ELF-1 (cell line): Measurements from ENCODE around the gene YAP1.
A peak's percentile ranks its signal among the peaks of the same experiment; 100 is the strongest.

Experiments used
- DNase-seq: peaks from one replicate; pipeline ENCODE4 v3.0.0-alpha.2; 2016; ENCODE audit warnings: low read depth, low spot score

Gene YAP1

DNA sequence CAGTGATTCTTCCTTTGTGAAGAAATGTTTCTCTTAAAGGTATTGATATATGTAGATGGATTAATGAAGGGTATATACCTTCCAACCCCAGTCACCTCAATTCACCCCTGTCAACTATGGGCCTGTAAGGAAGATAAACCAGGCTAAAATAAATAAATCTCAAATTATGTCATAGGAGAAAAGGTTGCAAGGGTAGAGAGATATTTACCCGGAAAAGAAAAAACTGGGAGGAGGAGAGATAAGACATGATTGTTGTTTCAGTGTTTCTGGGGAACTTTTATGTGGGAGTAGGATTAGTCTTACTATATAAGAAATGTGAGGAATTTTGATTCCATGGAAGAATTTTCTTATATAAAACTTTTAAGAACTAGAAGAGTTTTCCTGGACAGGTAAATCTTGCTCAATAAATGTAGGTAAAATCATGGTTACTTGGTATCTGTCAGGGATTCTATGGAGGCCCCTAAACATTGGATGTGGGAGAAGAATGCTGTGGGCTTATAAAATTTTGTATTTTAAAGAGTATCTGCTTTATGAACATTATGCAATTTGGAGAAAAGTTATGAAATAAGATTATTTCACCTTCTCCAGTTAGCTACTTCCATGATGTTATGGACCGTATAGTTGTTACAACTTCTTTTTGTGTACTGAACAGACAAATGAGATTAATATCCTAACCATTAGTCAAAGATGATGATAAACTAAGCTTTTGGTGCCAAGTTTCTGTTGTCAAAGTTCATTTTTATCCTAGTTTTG lies 6.4 kb downstream of the YAP1 start:
- DNase-seq: no peak

DNA sequence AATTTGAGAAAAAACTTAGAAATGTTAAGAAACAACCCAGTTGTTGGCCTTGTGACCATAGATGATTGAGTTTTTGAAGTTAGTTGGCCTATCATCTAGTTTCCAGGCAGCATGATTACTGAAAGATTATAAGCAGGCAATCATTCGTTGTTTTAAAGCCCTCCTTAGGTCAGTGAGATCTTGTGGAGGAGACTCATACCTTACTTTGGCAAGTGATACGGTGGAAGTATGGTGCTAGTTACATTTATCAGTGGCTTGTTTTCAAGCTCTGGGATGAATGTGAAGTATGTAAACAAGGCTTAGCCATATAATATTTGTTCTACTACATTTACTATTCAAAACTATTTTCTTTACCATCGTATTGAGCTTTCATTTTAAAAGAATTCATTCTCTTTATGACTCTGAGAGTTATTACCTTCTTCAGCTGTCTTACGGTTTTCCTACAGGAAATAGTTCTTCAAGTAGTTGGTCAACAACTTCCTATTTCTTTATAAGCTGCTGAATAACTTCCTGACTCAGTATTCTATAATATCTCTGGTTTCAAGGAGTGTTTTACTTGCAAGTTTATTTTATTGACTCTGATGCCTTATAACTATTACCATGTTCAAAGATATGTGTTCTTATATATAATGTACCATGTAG lies 7.3 kb downstream of the YAP1 start:
- DNase-seq: no peak

DNA sequence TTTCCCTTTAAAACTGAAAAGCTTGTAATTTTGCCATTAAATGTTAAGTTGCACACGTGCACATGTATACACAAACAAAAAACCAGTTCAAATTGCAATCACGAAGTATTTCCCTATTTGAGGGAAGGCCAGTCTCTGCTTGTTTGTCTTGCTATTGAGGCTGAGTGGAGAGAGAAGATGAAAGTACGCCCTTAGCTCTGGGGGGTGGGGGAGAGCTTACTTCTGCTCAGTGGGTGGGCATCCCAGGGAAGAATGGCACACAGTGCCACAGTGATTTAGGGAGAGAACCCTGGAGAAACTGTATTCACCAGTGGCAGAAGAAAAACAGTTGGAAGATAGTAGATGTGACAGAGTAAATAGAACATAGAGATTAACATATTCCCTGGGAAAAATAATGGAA lies 8.7 kb downstream of the YAP1 start:
- peak; percentile 22 for DNase-seq

DNA sequence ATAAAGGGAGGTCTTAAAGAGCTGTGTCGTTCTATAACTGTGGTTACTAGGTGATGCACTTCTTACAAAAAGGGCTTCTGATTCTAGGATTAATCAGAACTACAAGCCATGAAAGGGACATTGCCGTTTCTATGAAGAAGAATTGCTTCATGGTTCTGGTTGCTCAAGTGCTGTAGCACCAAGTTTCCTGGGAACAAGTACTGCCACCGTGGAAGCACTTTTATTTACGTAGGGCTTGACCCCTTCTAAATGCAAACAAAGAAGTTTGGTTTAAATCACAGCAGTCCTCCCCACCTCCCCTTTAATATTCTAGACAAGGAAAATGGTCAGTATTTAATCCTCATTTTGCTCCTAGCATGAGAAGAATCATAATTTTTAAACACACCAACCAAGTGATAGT lies 9.8 kb downstream of the YAP1 start:
- no peak for DNase-seq

DNA sequence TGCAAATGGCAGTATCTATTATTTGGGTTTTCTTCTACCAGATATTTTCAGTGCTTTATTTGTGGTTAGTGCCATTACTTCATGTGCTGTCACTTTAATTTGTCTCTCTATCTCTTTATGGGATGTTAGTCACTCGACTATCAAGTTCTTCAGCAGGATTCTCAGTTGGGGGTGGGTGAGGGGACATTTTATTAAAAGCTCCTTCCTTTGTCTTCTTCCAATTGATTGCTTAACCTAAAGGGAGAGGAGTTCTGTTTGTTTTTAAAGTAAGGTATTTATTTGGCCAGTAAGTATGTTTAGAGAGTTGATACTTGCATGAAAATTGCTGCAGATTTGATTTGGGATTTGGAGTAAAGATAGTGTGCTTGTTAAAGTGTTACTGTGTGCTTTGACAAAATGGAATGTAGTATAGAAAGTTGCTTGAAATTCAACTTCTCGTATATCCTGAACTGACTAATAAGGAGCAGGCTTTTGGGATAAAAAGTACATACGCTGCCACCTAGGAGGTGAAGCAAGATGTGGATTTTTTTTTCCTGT lies 10.3 kb downstream of the YAP1 start:
- no peak for DNase-seq

DNA sequence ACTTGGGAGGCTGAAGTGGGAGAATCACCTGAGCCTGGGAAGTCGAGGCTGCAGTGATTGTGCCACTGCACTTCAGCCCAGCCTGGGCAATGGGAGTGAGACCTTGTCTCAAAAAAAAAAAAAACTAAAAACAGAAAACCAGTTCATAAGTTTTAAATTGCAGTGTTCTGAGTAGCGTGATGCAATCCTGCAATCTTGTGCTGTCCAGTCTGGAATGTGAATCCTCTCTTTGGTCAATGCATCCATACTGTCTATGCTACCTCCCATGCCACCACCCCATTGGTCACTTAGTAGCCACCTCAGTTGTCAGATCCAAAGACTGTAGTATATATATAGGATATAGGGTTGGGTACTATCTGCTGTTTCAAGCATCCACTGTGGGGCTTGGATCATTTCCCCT lies 11.1 kb downstream of the YAP1 start:
- DNase-seq: no peak

DNA sequence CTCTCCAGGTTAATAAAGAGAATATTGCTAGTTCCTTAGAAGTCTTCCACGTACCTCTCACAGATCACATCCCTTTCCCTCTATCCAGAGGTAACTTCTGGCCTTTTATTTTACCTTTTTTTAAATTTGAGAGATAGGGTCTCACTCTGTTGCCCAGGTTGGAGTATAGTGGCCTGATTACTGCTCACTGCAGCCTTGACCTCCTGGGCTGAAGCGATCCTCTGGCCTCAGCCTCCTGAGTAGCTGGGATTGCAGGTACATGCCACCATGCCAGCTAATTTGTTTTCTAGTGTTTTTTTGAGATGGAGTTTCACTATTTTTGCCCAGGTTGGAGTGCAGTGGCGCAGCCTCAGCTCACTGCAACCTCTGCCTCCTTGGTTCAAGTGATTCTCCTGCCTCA lies 24.4 kb downstream of the YAP1 start:
- DNase-seq: no peak

DNA sequence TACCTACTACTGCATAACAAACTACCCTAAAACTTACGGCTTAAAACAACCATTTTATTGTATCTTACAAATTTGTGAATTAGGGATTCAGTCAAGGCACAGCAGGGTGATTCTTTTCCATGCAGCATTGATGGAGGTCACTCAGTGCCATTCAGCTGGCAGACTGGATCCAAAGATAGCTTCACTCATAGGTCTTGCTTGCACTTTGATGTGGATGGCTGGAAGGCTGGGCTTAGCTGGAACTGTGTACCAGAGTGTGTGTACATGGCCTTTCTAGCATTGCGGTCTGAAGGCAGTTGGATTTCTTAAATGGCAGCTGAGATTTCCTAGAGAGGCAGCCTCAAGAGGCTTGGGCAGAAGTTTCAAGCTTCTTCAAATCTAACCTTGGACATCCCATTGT lies 25.0 kb downstream of the YAP1 start:
- DNase-seq: no peak

DNA sequence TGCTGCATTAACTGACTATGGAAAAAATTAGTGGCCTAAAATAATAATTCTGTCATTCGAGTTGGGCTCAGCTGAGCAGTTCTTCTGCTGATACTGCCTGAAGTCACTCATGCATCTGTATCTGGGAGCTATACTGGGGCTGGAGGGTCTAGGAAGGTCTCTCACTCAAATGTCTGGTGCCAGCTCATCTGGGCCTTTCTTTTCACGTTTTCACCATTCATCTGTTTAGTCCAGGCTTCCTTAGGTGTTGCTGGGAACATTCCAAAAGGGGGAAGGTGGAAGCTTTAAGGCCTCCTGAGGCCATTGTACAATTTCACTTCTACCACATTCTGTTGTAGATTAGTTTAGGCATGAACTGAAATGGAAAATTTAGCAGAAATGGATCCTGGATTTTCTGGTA lies 28.0 kb downstream of the YAP1 start:
- peak; percentile 22 for DNase-seq

DNA sequence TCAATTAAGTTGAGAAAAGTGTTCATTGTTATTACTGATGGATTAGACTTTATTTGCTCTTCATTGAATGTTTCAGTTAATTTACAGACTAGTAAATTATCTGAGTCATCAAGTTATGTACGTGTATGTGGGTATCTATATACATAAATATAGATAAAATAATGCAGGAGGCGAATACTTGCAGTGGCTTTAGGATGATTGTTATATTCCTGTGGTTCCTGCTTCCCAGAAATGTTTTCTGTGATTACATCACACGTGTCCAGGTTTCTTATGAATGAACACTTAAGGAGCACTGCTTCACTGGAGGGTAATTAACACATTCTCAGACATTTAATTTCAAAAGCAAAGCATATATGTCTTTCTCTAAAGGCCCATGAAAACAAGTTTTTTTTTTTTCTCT lies 28.4 kb downstream of the YAP1 start:
- no peak for DNase-seq

DNA sequence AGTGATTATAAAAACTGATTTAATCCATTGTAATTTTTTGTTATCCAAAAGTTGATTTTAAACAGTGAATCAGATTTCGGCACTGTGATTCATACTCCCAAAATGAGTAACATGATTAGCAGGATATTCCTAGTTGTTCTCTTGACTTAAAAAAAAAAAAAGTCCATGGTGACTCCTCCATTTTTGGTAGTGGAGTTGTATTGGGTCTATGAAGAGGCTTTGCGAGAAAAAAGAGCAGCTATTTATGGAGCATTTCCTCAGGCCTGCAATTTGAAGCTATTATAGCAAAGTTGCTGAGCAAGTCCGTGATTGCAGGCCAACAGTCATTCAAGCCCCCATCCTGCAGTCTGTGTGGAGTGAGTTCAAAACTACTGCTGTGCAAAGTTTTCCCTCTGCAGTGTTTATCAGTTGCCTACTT lies 28.8 kb downstream of the YAP1 start:
- peak; percentile 53 for DNase-seq

DNA sequence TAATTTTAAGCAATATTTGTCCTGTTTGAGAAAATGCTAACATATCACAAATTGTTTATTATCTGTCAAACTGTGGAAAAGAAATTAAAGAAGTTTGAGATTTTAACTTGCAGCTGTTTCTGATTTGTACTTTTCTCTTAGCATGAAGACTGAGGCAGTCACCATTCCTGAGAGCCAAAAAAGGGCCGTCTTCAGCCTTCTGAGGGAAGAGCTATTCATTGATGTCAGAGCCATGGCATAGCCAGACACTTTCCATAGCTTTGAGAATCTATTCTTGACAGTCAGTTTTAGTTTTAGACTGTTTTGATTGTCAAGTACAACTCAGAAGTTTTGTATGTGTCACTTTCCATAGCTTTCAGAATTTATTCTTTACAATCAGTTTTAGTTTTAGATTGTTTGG lies 32.1 kb downstream of the YAP1 start:
- no peak for DNase-seq

DNA sequence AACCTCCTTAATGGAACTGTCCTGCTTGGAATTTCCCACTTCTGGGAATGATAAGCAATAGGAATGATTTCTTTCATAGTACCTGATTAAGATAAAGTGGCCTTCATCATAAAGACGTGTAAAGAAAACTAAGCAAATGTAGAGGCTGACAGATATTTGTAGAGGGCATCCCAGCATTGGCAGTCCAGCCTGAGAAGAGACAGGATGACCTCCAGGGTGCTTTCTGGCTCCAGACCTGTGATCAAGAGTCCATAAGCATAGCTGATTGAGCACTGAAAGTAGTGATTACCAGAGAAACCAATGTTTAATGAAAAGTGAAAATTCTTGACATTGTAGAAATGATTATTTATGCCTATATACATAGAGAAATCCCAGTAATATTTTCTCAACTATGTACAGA lies 33.6 kb downstream of the YAP1 start:
- DNase-seq: no peak

DNA sequence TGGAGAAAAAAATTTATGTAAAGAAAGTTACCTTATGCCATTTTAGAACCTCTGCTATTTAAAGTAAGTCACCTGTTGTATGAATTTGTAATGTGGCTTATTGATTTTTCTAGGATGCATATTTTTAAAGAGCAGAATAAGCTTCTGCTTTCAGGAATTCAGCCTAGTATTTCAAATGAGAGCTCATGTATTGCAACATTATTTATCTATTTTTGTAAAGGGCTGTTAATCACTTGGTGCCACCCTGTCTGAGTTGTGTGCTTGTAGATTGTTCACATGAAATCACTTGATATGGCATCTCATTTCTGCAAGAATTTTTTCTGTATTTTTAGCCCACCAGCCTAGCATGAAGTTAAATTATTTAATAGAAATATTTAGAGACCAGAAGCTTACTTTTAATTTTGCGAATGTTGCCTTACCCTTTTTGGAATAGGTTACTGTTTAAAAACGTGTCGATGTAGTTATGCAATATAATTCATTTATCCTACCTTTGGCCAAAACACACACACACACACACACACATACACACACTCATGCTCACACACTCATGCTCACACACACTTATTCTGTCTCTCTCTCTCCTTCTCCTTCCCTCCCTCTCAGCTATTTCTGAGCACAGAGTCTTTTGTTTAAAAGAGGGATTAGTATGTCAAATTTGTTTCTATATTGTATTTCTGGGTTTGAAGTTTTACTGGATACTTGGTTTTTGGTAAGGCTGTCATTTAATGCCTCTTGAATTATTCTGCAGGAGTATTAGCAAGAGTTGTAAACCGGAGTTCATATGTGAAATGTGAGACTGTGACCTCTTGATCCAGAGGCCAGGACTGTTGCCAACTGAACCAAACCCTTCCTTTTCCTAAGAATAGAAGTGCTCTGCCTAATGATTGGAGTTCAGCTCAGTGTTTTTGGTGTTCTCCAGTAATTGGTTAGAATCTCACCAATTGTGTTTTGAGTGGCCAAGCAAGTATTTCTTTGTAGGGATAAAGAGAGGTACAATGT lies 34.4 kb downstream of the YAP1 start:
- no peak for DNase-seq

DNA sequence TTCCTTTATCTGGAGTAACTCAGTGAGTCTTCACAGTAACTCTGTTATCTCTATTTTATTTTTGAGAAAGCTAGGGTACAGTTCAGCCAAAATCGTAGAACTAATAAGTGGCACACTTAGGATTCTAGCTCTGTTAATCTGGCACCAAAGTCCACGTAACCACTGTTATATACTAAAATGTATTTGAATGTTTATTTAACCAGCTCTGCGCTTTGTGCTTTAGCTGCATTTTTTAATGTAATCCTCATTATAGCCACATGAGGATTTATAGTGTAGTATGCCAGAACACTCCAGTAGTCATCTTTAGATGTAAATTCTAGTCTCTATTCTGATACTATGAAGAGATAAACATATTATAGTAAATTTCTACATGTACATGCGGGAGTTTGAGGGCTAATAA lies 36.8 kb downstream of the YAP1 start:
- DNase-seq: no peak

DNA sequence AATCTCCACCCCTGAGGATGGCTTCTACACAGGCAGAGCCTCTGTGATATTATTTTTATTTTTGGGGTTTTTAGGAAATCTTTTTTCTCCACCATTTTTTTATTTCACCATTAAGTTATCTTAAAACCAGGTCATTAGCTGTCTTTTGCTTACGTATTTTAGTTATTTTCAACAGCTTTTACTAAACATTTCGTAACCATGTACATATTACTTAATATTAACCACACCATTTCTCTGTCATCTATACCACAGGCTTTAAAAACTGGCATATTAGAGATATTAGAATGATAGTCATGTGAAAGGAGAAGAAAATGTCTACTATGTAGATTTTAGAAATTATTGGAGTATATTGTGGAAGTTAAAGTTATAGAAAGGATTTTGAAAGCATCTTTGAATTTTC lies 37.4 kb downstream of the YAP1 start:
- DNase-seq: no peak

DNA sequence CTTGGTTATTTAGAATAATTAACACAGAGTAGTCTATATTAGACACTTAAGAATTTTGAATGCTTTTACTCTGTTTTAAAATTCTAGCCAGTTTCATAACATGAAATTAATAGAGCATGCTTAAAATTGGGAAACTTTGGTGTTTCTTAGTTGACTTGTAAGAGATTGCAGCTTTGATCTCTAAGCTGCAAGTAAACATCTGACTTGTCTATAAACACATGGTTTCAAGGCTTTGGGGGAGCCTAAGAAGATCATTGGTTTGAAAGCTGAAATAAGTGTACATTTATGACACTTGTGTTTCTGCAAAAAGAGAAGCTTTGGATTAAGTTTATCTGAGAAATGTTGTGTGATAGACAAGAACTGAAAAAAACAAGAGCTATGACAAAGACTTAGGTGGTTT lies 37.8 kb downstream of the YAP1 start:
- no peak for DNase-seq

DNA sequence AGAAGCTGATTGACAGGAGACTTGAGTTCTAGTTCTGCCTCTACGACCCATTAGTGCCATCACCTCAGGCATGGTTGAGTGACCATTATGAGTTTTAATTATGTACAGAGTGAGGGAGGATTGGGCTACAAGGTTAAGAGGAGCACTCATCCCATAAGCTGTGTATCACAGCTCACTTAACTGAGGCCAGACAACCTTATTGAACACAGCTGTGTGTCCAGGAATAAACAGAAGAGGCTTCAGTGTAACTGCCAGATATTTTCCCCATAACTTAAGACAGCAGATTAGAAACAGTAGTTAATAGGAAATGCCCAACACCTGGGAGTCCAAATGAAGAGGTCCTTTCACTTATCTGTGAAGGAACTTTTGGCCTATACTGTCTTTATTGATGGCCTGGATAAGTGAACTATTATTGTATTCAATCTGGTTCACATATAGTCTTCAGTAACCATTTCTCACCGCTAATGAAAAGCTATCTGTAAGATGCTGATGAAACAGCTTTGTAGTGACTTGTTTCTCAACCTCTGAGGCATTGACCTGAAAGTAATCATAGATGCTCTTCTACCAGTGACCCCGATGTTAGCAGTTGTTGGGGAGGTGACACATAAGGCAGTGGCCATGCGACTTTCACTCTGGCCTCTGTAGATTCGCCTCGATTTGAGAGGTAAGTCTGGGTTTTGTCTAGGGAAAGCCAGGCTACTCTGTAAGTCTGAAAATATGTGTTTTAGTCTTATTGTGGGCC lies 41.7 kb downstream of the YAP1 start:
- no peak for DNase-seq

DNA sequence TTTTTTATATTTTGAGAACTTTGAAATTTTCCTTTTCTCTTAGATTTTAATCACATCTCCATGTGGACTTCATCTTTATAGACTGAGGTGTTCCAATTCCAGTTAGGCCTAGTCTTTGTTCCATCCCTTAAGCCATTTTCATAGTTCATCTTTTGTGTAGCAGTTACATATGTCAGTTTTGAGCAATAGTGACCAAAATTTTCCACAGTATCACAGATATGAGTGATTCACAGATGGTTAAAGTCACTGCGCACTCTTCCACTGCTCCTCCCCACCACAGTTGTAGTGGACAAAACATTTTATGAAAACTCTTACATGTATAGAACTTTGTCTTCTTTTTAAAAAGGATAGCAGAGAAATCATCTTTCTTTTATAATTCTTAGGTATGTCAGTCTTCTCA lies 42.8 kb downstream of the YAP1 start:
- no peak for DNase-seq

DNA sequence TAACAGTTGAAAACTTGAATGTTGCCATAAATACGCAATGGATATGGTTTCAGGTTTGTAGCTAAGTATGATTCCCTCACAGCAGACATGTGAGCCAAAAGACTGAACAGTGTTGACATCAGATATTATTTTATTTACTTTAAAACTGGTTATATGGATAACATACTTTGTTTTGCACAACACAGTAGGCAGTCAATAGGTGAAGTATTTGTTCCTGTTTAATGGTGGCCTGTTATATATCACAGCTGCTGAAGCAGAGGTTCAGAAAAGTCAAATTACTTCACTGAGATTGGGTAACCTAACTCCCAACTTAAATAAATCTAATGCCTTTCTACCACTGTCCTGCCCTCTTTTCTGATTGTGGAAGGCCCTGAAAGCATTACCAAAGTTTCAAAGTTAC lies 44.6 kb downstream of the YAP1 start:
- no peak for DNase-seq

DNA sequence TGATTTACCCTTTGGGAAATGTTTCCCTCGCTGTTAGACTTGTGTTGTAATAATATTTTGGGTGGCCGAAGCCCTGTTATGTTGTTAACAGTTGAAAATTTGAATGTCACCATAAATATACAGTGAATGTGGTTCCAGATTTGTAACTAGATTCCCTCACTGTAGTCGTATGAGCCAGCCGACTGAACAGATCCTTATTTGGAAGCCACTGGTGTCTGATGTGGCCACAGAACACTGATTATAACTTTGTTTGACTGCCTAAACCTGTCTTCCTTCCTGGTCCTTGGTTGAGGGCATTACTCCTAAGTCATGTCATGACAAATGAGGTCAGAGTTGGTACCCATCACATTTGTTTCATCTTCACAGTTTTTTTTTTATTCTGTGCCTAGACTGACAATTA lies 45.4 kb downstream of the YAP1 start:
- no peak for DNase-seq
